CD4-positive, alpha-beta memory T cell (primary cell): Measurements from ENCODE around the gene LRIG1. TPM values are rescaled to one million over a fixed set of nuclear protein-coding genes. Genes with fewer than 3 reads are reported as not detected.

Source experiments
- CTCF ChIA-PET: fragments of 350-600 bp; sonication (Branson Sonifier 250); formaldehyde crosslinking; loops from one replicate; lab custom pipeline; 2021; ENCODE audit warnings: inconsistent platforms; ENCODE audit not compliant: partially characterized antibody; lab: Charles Lee
- POLR2A ChIA-PET: fragments of 350-600 bp; sonication (Branson Sonifier 250); formaldehyde crosslinking; loops from one replicate; lab custom pipeline; 2021; ENCODE audit not compliant: partially characterized antibody; lab: Charles Lee
- DNase-seq, 5 donors: peaks; one replicate each; pipeline versions ENCODE4 v3.0.0 to v3.0.0-alpha.2; 2020 to 2022; ENCODE audit warnings: mixed read lengths in 1 of 5
- H3K27ac ChIP-seq: one replicate; pipeline ENCODE4 v1.7.0; 2013; ENCODE audit warnings: low read depth, low read length
- H3K27me3 ChIP-seq: 2 replicates; pipeline ENCODE4 v1.7.0; 2013; ENCODE audit warnings: mild to moderate bottlenecking, low read length, moderate library complexity; ENCODE audit not compliant: insufficient read depth
- H3K36me3 ChIP-seq: 2 replicates; pipeline ENCODE4 v1.7.0; 2013; ENCODE audit warnings: mild to moderate bottlenecking, low read length, moderate library complexity; ENCODE audit not compliant: insufficient read depth
- H3K4me1 ChIP-seq: 2 replicates; pipeline ENCODE4 v1.7.0; 2013; ENCODE audit warnings: mild to moderate bottlenecking, low read length, moderate library complexity; ENCODE audit not compliant: insufficient read depth
- H3K4me3 ChIP-seq, 2 donors: one replicate each; pipeline ENCODE4 v1.7.0; 2013; ENCODE audit warnings: low read length in 2 of 2, mild to moderate bottlenecking in 1 of 2
- H3K9me3 ChIP-seq, 2 donors: one replicate each; pipeline ENCODE4 v1.7.0; 2013; ENCODE audit warnings: low read length in 2 of 2, control low read depth in 1 of 2; ENCODE audit not compliant: control insufficient read depth in 1 of 2
- H3K27ac Mint-ChIP-seq, 7 donors: one replicate each; pipeline ENCODE4 v1.8.0; 2020 to 2021; ENCODE audit warnings: mixed read lengths in 7 of 7, mild to moderate bottlenecking in 6 of 7, inconsistent platforms in 3 of 7, moderate library complexity in 3 of 7
- H3K27me3 Mint-ChIP-seq, 2 donors: one replicate each; pipeline ENCODE4 v1.8.0; 2020 to 2021; ENCODE audit warnings: mixed read lengths in 2 of 2
- H3K36me3 Mint-ChIP-seq, 2 donors: one replicate each; pipeline ENCODE4 v1.8.0; 2020 to 2021; ENCODE audit warnings: mixed read lengths in 2 of 2, inconsistent platforms in 1 of 2, mild to moderate bottlenecking in 1 of 2
- H3K4me1 Mint-ChIP-seq, 4 donors: one replicate each; pipeline ENCODE4 v1.8.0; 2020 to 2021; ENCODE audit warnings: mixed read lengths in 4 of 4, mild to moderate bottlenecking in 1 of 4
- H3K4me3 Mint-ChIP-seq, 8 donors: one replicate each; pipeline ENCODE4 v1.8.0; 2020 to 2021; ENCODE audit warnings: mixed read lengths in 8 of 8, mild to moderate bottlenecking in 7 of 8, moderate library complexity in 6 of 8, inconsistent platforms in 3 of 8
- H3K9me3 Mint-ChIP-seq, 8 donors: one replicate each; pipeline ENCODE4 v1.8.0; 2020 to 2021; ENCODE audit warnings: mixed read lengths in 8 of 8, mild to moderate bottlenecking in 5 of 8, inconsistent platforms in 3 of 8, moderate library complexity in 1 of 8
- intact Hi-C: fragments of 100-400 bp; cut with micrococcal nuclease; formaldehyde crosslinking; loops from one replicate; pipeline ENCODE4 v1.15.1; 2023
- polyA plus RNA-seq, 2 donors: library from polyadenylated mRNA; unstranded; fragments of 300-500 nt; fragmentation: Illumina TruSeq; gene quantifications; one replicate each; pipeline ENCODE4 v1.2.3, GENCODE V29; 2021
- total RNA-seq, 2 experiments: library from RNA; stranded (reverse); gene quantifications; one replicate each; pipeline ENCODE4 v1.2.3, GENCODE V29; 2021

LRIG1 gene
- total and polyA plus RNA-seq, 4 experiments from 2014 or later: 28.6 to 71.7 (median 62.4) TPM

DNA sequence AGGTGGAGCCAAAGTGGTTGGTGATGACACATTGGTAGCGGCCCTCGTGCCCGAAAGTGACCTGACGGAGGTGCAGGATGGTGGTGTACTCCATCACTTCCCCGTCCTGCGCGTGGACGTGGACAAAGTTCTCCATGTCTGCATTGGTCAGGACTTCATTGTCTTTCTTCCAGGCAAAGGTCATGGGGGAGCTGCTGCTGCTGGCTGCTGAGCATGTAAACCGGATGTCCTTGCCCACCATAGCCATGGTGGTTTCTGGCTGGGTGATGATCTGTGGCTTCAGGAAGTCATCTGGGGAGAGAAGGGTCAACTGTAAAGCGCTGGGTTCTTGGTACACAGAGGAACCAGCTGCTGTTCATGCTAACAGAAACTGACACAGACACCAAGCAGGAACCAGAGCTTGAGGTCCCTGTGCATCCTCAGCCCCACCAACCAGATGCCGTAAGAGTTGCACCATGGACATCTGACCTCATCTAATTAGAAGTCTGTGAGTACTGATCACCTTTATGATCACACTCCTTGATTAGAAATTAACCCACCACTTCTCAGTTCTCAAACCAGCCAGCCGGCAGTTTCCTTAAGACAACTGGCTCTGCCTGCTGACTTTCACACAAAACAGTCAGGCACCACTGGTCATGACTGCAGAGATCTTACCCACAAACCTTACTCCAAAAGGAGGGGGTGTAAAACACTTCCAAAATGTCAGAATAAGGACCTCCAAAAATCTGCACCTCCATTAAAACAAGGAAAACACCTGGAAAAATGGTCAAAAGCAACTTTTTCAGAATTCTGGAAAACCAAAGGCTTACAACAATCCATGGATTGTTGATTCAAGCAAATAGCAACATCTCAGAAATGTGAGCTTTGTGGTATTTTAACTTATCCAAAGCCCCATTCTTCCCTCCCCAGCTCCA is 114.6 kb downstream of the LRIG1 start:
- Histone ChIP-seq H3K27me3 (no peaks in the 10 kb centered on the region), H3K27ac (no peak overlapping the region), H3K36me3 (peaks cover 51% of the 10 kb centered on the region), H3K9me3 (no peaks in the 10 kb centered on the region), H3K4me3 (no peak overlapping the region), H3K4me1 (peaks cover 32% of the 10 kb centered on the region)
- no peak for DNase-seq
- intact Hi-C loops: no loop called here
- Mint-ChIP-seq H3K4me1 (peaks cover 26 to 55% (median 34%) of the 10 kb centered on the region in 4 donors), H3K27ac (peak overlapping the region; percentile 46 to 78 (median 68)), H3K4me3 (no peak overlapping the region), H3K36me3 (peaks cover 75 to 79% of the 10 kb centered on the region in 2 donors), H3K27me3 (no peaks in the 10 kb centered on the region), H3K9me3 (no peaks in the 10 kb centered on the region)
- ChIA-PET CTCF (interaction anchor here (2.6 kb wide), 1 partner anchor 8 kb away, joined by 29 read pairs; no protein-coding TSS in a partner anchor), POLR2A (interaction anchor here (1.6 to 5.4 kb wide), 2 partner anchors 7 to 114 kb away, joined by 6 to 21 read pairs; partner anchors contain the start of gene LRIG1)

DNA sequence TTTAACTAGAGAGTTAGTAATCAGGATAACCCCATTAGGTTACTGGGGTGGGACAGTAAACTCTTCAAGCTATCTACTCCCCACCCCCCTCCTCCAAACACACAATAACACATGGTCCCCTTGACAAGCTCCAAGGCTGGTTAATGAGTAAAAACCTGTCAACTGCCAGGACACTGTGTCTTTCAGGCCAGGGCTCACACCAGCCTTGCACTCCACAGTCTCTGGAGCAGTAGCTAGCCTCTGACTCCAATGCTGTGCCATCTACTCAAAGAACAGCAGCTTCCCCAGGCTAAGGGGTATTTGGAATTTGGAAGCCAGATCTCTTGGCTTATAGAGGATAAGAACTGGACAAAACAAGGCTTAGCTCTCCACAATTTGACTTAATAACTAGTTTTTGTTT is 115.8 kb downstream of the LRIG1 start:
- intact Hi-C loops: no loop called here
- H3K9me3 Mint-ChIP-seq: no peaks in the 10 kb centered on the region
- Histone ChIP-seq H3K9me3 (no peaks in the 10 kb centered on the region), H3K36me3 (peaks cover 63% of the 10 kb centered on the region), H3K27me3 (no peaks in the 10 kb centered on the region), H3K4me1 (peaks cover 20% of the 10 kb centered on the region), H3K4me3 (no peak overlapping the region), H3K27ac (no peak overlapping the region)
- no peak overlapping the region for H3K4me3 Mint-ChIP-seq
- peaks cover 81 to 87% of the 10 kb centered on the region in 2 donors for H3K36me3 Mint-ChIP-seq
- CTCF ChIA-PET: interaction anchor here (0.6 to 2.3 kb wide), 5 partner anchors 8 to 431 kb away, joined by 3 to 10 read pairs (median 4); no protein-coding TSS in a partner anchor
- peak overlapping the region in 4 of 7 donors; percentile 35 to 65 (median 48) for H3K27ac Mint-ChIP-seq
- H3K4me1 Mint-ChIP-seq: peaks cover 16 to 43% (median 24%) of the 10 kb centered on the region in 4 donors
- no peaks in the 10 kb centered on the region for H3K27me3 Mint-ChIP-seq
- POLR2A ChIA-PET: interaction anchor here (5.4 kb wide), 1 partner anchor 9 kb away, joined by 21 read pairs; no protein-coding TSS in a partner anchor
- DNase-seq: no peak

DNA sequence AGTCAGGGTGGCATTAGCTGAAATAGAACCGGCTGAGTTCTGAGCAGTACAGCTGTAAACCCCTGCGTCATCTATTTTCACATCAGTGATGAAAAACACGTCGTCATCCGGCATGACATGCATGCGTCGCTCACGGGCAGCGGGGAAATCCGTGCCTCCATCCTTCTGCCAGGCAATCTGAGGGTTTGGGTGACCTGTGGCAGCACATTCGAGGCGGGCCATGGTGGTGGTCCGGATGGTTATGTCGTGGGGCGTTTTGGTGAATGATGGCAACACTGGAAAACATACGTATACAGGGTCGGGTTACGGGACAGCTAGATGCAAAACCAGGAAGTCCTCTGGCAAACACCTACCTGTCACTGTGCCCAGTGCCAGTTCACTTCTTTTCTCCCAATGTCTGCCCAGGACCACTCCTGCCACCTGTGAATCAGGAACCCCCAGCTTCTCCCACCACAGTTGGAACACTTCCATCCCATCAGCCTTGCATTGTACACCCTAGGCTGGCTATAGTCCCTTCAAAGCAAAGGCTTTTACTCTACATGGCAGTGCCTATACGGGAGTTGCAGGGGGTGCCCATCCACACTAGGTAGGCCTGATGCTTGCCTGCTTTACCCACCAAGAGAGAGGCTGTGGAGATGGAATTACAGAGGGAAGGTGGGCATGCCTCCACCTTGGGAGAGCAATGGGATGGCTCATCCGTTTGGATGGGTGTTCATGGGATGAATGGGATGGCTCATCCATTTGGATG is 116.7 kb downstream of the LRIG1 start:
- Mint-ChIP-seq H3K9me3 (no peaks in the 10 kb centered on the region), H3K27ac (peak overlapping the region; percentile 6 to 86 (median 68)), H3K27me3 (no peaks in the 10 kb centered on the region), H3K4me3 (no peak overlapping the region), H3K4me1 (peaks cover 8 to 34% (median 19%) of the 10 kb centered on the region in 4 donors), H3K36me3 (peaks cover 85 to 88% of the 10 kb centered on the region in 2 donors)
- H3K4me3 ChIP-seq: no peak overlapping the region
- H3K27me3 ChIP-seq: no peaks in the 10 kb centered on the region
- peaks cover 11% of the 10 kb centered on the region for H3K4me1 ChIP-seq
- CTCF ChIA-PET: interaction anchor here (0.6 to 2.3 kb wide), 6 partner anchors 8 to 439 kb away, joined by 3 to 10 read pairs (median 4); no protein-coding TSS in a partner anchor
- H3K9me3 ChIP-seq: no peaks in the 10 kb centered on the region
- intact Hi-C loops: no loop called here
- no peak overlapping the region for H3K27ac ChIP-seq
- DNase-seq: no peak
- H3K36me3 ChIP-seq: peaks cover 71% of the 10 kb centered on the region
- POLR2A ChIA-PET: interaction anchor here (5.4 kb wide), 1 partner anchor 9 kb away, joined by 21 read pairs; no protein-coding TSS in a partner anchor

DNA sequence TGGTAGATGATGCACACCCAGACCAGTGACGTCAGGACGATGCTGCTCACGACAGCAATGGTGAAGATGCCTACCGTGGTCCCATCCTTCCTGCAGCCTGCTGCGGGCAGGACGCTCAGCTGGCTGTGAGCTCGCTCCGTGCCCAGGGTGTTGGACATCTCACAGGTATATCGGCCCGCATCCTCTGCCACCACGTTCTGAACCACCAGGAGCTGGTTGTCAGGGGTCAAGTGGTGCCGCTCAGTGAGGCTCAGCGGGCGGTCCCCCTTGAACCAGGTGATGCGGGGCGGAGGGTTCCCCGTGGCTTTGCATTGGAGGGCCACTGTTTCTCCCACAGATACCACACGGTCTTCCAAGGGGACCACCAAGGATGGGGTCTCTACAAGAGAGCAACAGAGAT is 117.8 kb downstream of the LRIG1 start:
- H3K4me3 Mint-ChIP-seq: no peak overlapping the region
- peak overlapping the region in 1 of 7 donors; percentile 71 for H3K27ac Mint-ChIP-seq
- H3K27me3 Mint-ChIP-seq: no peaks in the 10 kb centered on the region
- Histone ChIP-seq H3K27ac (no peak overlapping the region), H3K4me3 (no peak overlapping the region), H3K27me3 (no peaks in the 10 kb centered on the region), H3K36me3 (peaks cover 75% of the 10 kb centered on the region), H3K4me1 (peaks cover 15% of the 10 kb centered on the region), H3K9me3 (no peaks in the 10 kb centered on the region)
- peaks cover 85 to 86% of the 10 kb centered on the region in 2 donors for H3K36me3 Mint-ChIP-seq
- POLR2A ChIA-PET: interaction anchor here (5.4 kb wide), 1 partner anchor 11 kb away, joined by 21 read pairs; no protein-coding TSS in a partner anchor
- DNase-seq: no peak
- no peaks in the 10 kb centered on the region for H3K9me3 Mint-ChIP-seq
- peaks cover 11 to 29% (median 16%) of the 10 kb centered on the region in 4 donors for H3K4me1 Mint-ChIP-seq
- intact Hi-C loops: no loop called here
- CTCF ChIA-PET: interaction anchor here (1.0 to 2.3 kb wide), 3 partner anchors 10 to 440 kb away, joined by 3 to 10 read pairs (median 4); no protein-coding TSS in a partner anchor

DNA sequence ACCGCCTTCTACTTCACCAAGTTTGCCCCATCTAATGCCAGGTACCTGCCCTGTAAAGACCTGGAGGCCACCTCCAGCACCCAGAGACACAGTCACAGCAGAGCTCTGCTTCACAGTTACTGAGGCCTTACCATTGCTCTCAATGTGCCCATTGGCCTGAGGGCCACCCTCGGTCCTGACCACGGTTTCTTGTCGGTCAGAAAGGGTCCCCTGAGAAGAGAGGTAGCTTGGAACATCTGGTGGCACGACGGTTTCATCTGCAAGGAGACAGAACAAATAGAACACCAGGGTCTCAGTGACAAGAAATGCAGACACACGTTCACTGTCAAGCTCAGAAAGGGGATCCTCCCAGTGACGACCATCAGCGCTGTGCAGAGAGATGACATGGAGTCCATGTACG is 118.7 kb downstream of the LRIG1 start:
- peak overlapping the region in 4 of 7 donors; percentile 7 to 52 (median 37) for H3K27ac Mint-ChIP-seq
- intact Hi-C loops: no loop called here
- Histone ChIP-seq H3K27me3 (no peaks in the 10 kb centered on the region), H3K9me3 (no peaks in the 10 kb centered on the region), H3K27ac (no peak overlapping the region), H3K4me1 (peaks cover 23% of the 10 kb centered on the region), H3K4me3 (no peak overlapping the region), H3K36me3 (peaks cover 81% of the 10 kb centered on the region)
- ChIA-PET POLR2A (interaction anchor here (5.4 kb wide), 1 partner anchor 11 kb away, joined by 21 read pairs; no protein-coding TSS in a partner anchor), CTCF (interaction anchor here (1.1 to 2.5 kb wide), 3 partner anchors 10 to 128 kb away, joined by 4 to 5 read pairs (median 4); no protein-coding TSS in a partner anchor)
- no peaks in the 10 kb centered on the region for H3K27me3 Mint-ChIP-seq
- peaks cover 87 to 89% of the 10 kb centered on the region in 2 donors for H3K36me3 Mint-ChIP-seq
- peaks cover 13 to 34% (median 20%) of the 10 kb centered on the region in 4 donors for H3K4me1 Mint-ChIP-seq
- H3K9me3 Mint-ChIP-seq: no peaks in the 10 kb centered on the region
- no peak for DNase-seq
- H3K4me3 Mint-ChIP-seq: no peak overlapping the region

DNA sequence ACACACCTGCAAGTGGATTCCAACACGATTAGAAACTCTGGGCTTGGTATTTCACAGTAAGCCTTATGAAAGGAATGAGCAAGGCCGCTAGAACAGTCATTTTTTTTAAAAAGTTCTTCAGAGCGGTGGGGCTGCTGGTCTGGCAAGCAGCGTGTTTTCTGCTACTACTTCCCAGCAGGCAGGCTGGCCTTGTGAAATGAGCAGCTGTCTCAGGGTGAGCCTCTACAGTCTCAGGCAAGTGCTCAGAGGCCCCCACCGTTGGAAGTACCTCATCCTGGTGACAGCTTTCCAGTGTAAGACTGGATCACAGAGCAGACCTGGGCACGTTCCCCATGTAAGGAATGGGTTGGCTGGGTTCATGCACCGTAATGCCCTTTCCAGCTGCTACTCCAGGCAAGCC is 119.2 kb downstream of the LRIG1 start:
- Mint-ChIP-seq H3K27me3 (no peaks in the 10 kb centered on the region), H3K36me3 (peaks cover 87 to 89% of the 10 kb centered on the region in 2 donors), H3K27ac (peak overlapping the region in 2 of 7 donors; percentile 7 to 38), H3K9me3 (no peaks in the 10 kb centered on the region), H3K4me3 (no peak overlapping the region), H3K4me1 (peaks cover 15 to 34% (median 22%) of the 10 kb centered on the region in 4 donors)
- Histone ChIP-seq H3K27me3 (no peaks in the 10 kb centered on the region), H3K36me3 (peaks cover 84% of the 10 kb centered on the region), H3K4me1 (peaks cover 24% of the 10 kb centered on the region), H3K4me3 (no peak overlapping the region), H3K9me3 (no peaks in the 10 kb centered on the region), H3K27ac (no peak overlapping the region)
- intact Hi-C loops: no loop called here
- ChIA-PET POLR2A (interaction anchor here (5.4 kb wide), 1 partner anchor 12 kb away, joined by 21 read pairs; no protein-coding TSS in a partner anchor), CTCF (interaction anchor here (1.1 to 2.5 kb wide), 3 partner anchors 12 to 128 kb away, joined by 4 to 5 read pairs (median 4); no protein-coding TSS in a partner anchor)
- no peak for DNase-seq
